ENCODE measurements around the gene BCO1. TPM values are rescaled to one million over a fixed set of nuclear protein-coding genes. Genes with fewer than 3 reads are reported as not detected.

The BCO1 gene
- total RNA-seq: not detected

GRCh38 chr16:81238296-81239011 is at the start of gene BCO1:
Gene BCO1 (plus strand): TSS chr16:81238689. CDS start chr16:81238909, 220 bp downstream.
- no peak for DNase-seq (ENCODE audit: low spot score)
- H3K4me1 ChIP-seq: peaks cover 0 to 12% of the 10 kb centered on the region in 2 donors
- H3K4me3 ChIP-seq: peak within 1 kb of the TSS; percentile 6 to 39
- no peak for TF ChIP-seq CTCF (IDR thresholded peaks at IDR 0.05)
- H3K36me3 ChIP-seq: no peaks in the 10 kb centered on the region
- H3K9me3 ChIP-seq: no peaks in the 10 kb centered on the region
- no peaks in the 10 kb centered on the region for H3K27me3 ChIP-seq
- H3K27ac ChIP-seq: peak within 1 kb of the TSS; percentile 62 to 63

- Histone ChIP-seq H3K4me3 (no peak overlapping the region), H3K27ac (peak overlapping the region; percentile 59 to 60)
- no peak for TF ChIP-seq CTCF (IDR thresholded peaks at IDR 0.05)
These were observed 49.3 kb upstream of the BCO1 start for GRCh38 chr16:81189100-81189664.

GRCh38 chr16:81190667-81191066 is 47.8 kb upstream of the BCO1 start:
- H3K36me3 ChIP-seq: no peaks in the 10 kb centered on the region
- no peaks in the 10 kb centered on the region for H3K27me3 ChIP-seq
- H3K27ac ChIP-seq: no peak overlapping the region
- H3K4me1 ChIP-seq: peaks cover 0 to 11% of the 10 kb centered on the region in 2 donors
- TF ChIP-seq CTCF (IDR thresholded peaks at IDR 0.05): no peak
- H3K9me3 ChIP-seq: no peaks in the 10 kb centered on the region
- DNase-seq (ENCODE audit: low spot score): no peak
- H3K4me3 ChIP-seq: no peak overlapping the region

More at GRCh38 chr16:81189100-81189664, 49.3 kb upstream of the BCO1 start:
- DNase-seq (ENCODE audit: low spot score): peak; percentile 89
- H3K27me3 ChIP-seq: no peaks in the 10 kb centered on the region
- H3K4me1 ChIP-seq: peaks cover 0 to 11% of the 10 kb centered on the region in 2 donors
- no peaks in the 10 kb centered on the region for H3K36me3 ChIP-seq
- H3K9me3 ChIP-seq: no peaks in the 10 kb centered on the region

GRCh38 chr16:81195885-81196534 is 42.5 kb upstream of the BCO1 start:
- Histone ChIP-seq H3K4me3 (no peak overlapping the region), H3K36me3 (no peaks in the 10 kb centered on the region), H3K27ac (no peak overlapping the region), H3K4me1 (no peaks in the 10 kb centered on the region), H3K9me3 (no peaks in the 10 kb centered on the region), H3K27me3 (no peaks in the 10 kb centered on the region)
- no peak for DNase-seq (ENCODE audit: low spot score)
- TF ChIP-seq CTCF (IDR thresholded peaks at IDR 0.05): no peak

GRCh38 chr16:81198635-81199034 is 39.9 kb upstream of the BCO1 start:
- H3K27ac ChIP-seq: no peak overlapping the region
- H3K4me3 ChIP-seq: no peak overlapping the region
- DNase-seq (ENCODE audit: low spot score): no peak
- TF ChIP-seq CTCF (IDR thresholded peaks at IDR 0.05): no peak
- H3K27me3 ChIP-seq: no peaks in the 10 kb centered on the region
- no peaks in the 10 kb centered on the region for H3K36me3 ChIP-seq
- no peaks in the 10 kb centered on the region for H3K9me3 ChIP-seq
- H3K4me1 ChIP-seq: no peaks in the 10 kb centered on the region
